HG03280 (cell line): ENCODE results near the gene BPGM.
"Not testable (repeated sequence)": the region's sequence is repeated elsewhere in the genome, so short reads cannot be mapped to it uniquely, and the experiment has no call there.

ENCODE experiments used
- ATAC-seq: cut with Tn5 transposase; IDR thresholded peaks from one replicate; pipeline ENCODE4 v1.9.1; 2021; ENCODE audit warnings: mild to moderate bottlenecking, moderate library complexity; ENCODE audit not compliant: unreplicated experiment

The BPGM gene

DNA sequence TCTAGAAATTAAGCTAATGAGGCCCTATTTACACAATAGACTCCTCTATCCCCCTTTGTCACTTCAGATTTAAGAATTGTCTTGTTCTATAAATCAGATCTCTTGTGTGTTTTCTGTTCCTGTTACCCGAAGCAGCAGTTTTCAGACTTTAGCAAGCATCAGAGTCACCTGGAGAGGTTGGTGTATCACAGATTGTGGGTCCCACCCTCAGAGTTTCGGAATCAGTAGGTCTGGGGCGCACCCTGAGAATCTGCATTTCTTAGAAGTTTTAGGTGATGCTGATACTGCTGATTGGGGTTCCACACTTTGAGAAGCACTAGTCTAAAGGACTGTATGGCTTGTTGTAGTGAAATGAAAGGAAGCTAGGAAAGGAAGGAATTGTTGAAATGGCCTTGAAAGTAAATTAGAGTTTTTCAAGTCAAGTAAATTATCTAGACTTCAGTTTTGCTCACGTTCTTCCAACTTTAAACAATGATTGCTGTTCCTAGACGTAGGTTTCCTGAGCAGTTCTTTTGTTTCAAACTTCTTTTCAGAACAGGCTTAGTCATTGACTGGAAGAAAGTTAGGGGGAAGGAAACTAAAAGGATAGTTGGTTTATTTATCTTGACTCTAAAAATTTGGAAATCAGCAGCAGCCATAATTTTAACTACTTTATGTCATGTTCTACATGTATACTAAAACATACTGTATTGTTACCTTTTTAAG, 15.7 kb downstream of the BPGM start:
- no peak for ATAC-seq

DNA sequence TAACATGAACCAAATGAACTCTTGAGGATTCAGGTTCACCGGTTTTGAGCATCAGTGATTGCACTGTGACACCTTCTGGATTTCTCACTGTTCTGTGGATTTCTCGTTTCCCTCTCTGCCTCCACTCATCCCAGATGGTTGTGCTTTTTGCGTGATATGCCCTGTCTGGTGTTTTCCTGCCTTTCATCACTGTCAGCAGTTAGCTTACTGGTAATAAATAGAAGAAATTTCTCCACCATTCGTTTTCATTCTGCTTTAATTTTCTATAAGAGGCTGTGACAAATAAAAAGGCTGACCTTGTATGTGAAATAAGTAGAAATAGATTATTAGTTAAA, 16.2 kb downstream of the BPGM start:
- ATAC-seq = no peak

- not testable (repeated sequence) for ATAC-seq
Observed at GRCh38 chr7:134665045-134665444, 18.4 kb downstream of the BPGM start.

GRCh38 chr7:134667899-134668298, 21.2 kb downstream of the BPGM start:
- ATAC-seq = no peak

- no peak for ATAC-seq
Observed at GRCh38 chr7:134669388-134669787, 22.7 kb downstream of the BPGM start.

DNA sequence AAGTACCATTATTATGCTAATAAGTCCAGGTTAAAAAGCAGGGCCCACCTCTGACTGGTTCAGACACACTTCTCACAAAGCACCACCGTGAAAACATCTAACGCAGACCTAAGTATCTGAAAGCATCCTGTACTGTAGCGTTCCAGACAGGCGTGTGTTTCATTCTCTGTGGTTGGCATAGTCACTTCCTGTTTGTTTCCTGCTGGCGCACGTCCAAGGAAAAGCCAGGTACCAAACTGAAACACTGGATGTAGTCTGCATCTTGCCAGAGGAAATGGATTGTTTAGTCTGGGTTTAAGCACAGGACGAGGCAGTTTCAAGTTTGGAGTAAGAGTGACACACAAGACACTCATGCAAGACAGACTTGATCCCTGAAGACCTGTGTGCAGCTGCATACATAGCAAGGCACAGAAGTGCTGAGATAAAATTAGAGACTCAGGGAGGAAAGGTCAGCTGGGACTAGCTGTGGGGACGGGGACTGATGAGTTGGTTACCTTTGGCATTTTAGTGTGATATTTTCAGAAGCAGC, 23.3 kb downstream of the BPGM start:
- ATAC-seq = no peak

DNA sequence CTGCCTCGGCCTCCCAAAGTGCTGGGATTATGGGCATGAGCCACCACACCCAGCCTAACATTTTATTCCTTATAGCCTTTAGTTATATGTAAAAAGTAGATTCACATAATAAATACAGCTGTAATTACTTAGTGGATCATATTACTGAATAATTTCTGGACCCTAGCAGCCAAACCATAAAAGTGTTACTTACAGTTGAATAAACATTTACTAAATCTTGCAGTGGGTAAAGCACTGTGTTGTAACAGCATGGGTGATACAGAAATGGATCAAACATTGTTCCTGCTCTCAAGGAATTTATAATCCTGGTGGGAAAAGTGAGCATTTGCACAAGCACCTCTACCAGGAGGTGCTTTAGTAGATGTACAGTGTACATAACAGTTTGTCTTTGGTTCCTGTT, 25.0 kb downstream of the BPGM start:
- no peak for ATAC-seq

DNA sequence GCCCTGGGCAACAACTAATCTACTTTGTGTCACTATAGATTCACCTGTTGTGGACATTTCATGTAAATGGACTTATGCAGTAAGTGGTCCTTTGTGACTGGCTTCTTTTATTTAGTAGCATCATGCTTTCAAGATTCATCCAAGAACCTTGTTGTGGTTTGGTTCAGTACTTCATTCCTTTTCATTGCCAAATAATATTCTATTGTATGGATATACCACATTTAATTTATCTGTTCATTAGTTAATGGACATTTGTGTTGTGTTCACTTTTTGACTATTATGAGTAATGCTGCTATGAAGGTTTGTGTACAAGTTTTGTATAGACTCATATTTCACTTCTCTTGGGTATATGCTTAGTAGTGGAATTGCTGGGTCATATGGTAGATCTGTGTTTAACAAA, 27.8 kb downstream of the BPGM start:
- ATAC-seq = no peak

DNA sequence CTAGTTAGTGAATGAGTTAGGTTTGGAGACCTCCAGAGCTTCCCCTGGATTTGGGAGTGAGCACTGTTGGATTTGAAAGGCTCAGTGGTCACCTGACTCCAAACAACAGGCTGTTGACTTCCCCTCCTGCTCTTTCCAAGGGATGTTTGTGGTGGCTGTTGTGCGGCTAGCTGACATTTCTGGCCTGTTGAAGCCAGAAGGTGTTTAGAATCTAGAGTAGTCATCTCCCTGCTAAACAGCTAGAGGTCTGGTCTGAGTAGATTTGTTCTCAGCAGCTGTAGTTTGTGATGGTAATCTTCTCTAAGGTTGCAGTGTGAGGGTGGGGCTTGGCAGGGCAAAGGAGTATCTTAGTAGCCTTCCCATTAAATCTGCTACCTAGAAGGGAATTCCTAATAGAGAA, 30.1 kb downstream of the BPGM start:
- ATAC-seq = no peak

DNA sequence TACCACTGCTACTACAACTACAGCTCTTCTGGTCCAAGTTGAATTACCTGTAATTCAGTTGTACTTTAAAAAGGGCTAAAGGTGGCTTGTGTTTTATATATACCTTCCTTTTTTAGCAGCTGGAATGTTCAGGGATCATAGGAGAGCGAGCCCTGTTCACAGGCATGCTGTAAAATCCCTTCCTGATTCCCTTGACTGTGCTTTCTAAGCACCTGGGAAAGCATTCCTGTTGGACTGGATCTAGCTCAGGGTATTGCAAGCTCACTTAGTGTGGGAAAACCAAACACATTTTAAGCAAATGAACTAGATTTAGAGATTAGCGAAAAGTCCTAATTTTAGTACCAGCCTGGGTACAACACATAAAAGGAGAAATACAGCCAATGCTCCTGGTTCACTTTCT, 31.5 kb downstream of the BPGM start:
- ATAC-seq = no peak

- ATAC-seq = no peak
Observed at GRCh38 chr7:134679006-134679405, 32.4 kb downstream of the BPGM start.

- no peak for ATAC-seq
Observed at GRCh38 chr7:134684165-134684564, 37.5 kb downstream of the BPGM start.

- no peak for ATAC-seq
Observed at GRCh38 chr7:134685250-134685649, 38.6 kb downstream of the BPGM start.

GRCh38 chr7:134686786-134687185, 40.1 kb downstream of the BPGM start:
- ATAC-seq = no peak

- not testable (repeated sequence) for ATAC-seq
Observed at GRCh38 chr7:134689550-134689949, 42.9 kb downstream of the BPGM start.

GRCh38 chr7:134690016-134690415, 43.4 kb downstream of the BPGM start:
- no peak for ATAC-seq

DNA sequence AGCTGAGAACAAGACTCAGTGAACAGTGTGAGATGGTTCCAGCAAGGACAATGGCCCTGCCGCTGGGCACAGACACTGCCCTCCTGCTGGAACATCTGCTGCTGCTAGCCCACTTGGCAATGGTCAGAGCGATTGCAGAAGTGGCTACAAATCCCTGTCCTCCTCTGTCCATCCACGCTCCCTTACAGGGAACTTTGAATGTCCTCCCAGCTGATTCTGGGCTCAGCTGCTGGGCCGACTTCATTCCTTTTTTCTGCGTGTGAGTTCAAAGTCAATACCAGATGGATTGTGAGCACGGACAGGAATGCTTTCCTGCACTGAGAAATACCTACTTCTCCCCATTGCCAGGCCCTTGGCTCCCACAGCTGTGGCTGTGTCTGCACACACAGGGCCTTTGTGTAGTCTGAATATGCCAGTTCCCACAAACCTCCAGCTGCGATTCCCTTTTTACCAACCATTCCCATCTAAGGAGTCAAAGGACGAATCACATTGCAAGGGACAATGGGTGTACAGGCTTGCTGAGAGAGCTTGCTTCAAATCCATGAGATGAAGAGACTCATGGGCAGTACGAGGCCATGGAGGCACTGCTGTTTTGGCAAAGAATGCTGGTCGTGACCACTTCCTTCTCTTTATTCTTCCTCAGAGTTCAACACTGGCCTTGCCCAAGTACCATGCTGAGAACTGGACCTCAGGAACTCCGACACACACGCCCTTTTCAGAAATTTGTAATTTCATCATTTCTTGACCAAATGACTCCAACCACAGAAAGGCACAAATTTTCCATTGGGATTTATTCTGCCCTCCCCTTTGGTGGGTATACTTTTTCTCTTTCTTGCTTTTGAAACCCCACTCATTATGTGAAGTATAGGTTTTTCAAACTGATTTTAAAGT, 44.2 kb downstream of the BPGM start:
- no peak for ATAC-seq

GRCh38 chr7:134691546-134692343, 45.1 kb downstream of the BPGM start:
- ATAC-seq = no peak

- ATAC-seq = no peak
Observed at GRCh38 chr7:134692344-134692705, 45.7 kb downstream of the BPGM start.

DNA sequence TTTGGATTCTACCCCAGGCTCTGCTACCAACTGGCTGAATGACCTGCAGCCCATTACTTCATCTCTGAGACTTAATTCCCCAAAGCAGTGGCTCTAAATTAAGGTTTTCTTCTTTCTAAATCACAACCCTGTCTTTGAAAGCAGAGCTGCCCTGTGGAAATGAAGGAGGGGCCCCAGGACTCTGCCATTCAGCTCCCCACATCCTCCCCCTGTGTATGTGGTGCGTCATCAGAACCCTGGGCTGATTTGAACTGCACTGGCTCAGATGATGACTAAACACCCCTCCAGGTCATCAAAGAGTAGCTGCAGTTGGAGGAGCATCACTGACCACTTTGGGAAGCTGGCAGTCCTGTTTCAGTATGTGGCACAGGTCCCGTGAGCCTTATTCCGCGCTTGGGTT, 46.6 kb downstream of the BPGM start:
- ATAC-seq = no peak

GRCh38 chr7:134694299-134694698, 47.6 kb downstream of the BPGM start:
- ATAC-seq = no peak
